VCaP (cell line): ENCODE measurements around the gene SLC30A4.

Source experiments
- H3K27ac ChIP-seq: fragments of 450-650 bp; 2 replicates; pipeline ENCODE4 v1.5.1; 2017
- TF ChIP-seq, protein P1 (sequence below): fragments of 450-650 bp; conservative IDR thresholded peaks from 2 replicates; pipeline ENCODE4 v1.5.1; 2017; ENCODE audit warnings: mild to moderate bottlenecking, moderate library complexity

SLC30A4 gene

GRCh38 chr15:45458746-45459403 is 63.7 kb downstream of the SLC30A4 start:
- TF ChIP-seq, protein P1, sequence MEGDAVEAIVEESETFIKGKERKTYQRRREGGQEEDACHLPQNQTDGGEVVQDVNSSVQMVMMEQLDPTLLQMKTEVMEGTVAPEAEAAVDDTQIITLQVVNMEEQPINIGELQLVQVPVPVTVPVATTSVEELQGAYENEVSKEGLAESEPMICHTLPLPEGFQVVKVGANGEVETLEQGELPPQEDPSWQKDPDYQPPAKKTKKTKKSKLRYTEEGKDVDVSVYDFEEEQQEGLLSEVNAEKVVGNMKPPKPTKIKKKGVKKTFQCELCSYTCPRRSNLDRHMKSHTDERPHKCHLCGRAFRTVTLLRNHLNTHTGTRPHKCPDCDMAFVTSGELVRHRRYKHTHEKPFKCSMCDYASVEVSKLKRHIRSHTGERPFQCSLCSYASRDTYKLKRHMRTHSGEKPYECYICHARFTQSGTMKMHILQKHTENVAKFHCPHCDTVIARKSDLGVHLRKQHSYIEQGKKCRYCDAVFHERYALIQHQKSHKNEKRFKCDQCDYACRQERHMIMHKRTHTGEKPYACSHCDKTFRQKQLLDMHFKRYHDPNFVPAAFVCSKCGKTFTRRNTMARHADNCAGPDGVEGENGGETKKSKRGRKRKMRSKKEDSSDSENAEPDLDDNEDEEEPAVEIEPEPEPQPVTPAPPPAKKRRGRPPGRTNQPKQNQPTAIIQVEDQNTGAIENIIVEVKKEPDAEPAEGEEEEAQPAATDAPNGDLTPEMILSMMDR = peak; percentile 90
- peak overlapping the region; percentile 77 for H3K27ac ChIP-seq

GRCh38 chr15:45457641-45458539 is 64.7 kb downstream of the SLC30A4 start:
- peak overlapping the region; percentile 77 for H3K27ac ChIP-seq

DNA sequence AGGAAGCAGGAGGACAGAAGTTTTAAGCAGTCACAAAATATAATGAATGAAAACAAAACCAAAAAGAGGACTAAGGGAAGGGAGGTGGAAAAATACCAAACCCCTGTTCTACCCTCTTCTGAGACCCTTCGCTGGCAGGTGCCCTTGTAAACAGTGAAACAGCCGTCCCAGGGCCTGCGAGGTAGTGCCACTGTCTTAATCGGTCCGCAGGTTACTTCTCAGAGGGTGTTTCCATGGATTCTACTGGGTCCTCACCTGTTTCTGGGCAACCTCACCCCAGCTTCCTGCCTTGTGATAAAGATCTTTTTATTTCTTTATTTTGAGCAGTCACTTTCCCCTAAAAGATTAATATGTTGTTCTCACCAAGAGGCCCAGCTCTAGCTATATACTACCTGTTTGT is 65.3 kb downstream of the SLC30A4 start:
- TF ChIP-seq, protein P1 = no peak
- peak overlapping the region; percentile 77 for H3K27ac ChIP-seq

More at GRCh38 chr15:45457641-45458539, 64.7 kb downstream of the SLC30A4 start:
- TF ChIP-seq, protein P1 = peak; percentile 81

DNA sequence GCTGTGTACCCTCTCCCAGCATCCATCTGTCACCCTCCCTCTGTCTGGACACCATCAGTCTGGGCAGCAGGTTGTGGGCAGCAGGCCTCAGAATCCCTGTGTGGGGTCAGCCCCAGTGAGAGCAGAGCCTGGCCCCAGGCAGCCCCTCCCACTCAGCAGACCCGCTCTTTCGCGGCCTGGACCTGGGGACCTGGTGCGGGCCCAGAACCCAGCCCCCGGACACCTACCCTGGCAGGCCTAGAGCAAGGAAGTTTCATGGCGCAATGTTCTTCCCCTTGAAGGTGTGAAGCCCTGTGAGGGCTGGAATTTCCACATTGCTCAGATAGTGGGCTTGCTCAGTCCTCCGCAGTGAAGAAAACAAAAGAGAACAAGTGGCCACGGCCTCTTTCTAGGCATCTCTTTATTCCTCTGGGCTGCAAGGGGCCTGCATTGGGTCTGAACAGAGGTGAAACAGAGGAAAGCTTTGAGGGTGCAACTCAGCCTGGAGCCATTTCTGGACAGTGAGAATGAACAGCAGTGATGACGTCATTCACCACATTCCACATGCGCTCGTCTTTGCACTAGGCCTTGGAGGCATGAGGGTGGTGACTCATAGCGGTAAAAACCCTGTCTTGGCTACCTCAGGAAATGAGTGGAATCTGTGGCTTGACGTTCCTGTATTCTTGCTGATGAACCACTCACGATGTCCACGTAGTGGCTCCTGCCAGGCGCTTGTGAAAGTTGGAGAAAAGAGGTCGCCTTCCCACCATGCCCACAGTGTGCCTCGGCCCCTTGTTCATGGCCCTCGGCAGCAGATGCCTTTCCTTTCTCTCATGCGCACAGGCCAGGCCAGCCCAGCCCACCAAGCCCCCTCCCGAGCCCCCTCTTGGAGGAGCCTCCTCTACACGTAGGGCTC is 66.1 kb downstream of the SLC30A4 start:
- peak overlapping the region; percentile 77; the same call in 1 of the 2 replicates for H3K27ac ChIP-seq
- TF ChIP-seq, protein P1 = no peak

DNA sequence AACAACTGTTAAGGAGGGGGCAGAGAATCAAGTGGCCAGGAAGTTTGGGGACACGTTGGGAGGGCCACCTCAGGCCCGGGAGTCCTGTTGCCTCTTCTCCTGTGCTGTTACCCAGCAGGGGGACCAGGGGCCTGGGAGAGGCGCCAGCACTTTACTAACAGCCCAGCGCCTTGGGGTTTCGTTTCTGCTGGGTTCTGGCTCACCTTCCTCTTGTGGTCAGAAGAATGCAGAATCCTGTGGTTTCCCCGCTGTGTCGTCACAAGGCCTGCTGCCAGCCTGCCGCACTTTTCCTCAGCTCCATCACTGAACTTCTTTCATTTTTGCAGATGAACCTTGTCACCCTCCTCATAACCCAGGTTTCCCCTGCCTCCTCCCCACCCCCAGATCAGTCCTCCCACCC is 67.7 kb downstream of the SLC30A4 start:
- TF ChIP-seq, protein P1 = no peak
- H3K27ac ChIP-seq = no peak overlapping the region

DNA sequence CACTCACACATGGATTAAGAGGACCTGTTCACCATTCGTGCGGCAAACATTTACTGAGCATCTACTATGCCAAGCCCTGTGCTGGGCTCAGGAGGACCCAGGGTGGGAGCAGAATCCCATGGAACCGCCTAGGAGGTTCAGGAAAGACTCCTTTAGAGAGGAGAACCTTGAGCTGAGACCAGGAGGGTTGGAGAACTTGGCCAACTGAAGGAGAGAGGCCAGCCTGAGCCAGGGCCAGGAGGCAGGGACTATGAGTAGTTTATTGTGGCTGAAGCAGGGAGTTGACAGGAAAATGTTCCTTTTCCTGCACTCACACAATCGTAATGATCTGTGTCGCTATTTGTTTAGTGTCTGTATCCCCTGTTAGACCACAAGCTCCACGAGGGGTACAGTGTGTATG is 71.3 kb downstream of the SLC30A4 start:
- TF ChIP-seq, protein P1 = no peak
- H3K27ac ChIP-seq = peak overlapping the region; percentile 77; the same call in 1 of the 2 replicates
